ENCODE data around the gene TAP2. TPM values are rescaled to one million over a fixed set of nuclear protein-coding genes. Genes with fewer than 3 reads are reported as not detected.

TAP2 gene
- total and polyA plus RNA-seq, 2 of the 13 experiments (the other 11 are each of a cell fraction or from before 2014, with no cell fraction given): 10.3 to 17.6 TPM

GRCh38 chr6:32854376-32855178 lies 16.0 kb upstream of the TAP2 start (continued):
- TF ChIP-seq PRMT3 (CRISPR knock-in tag; IDR thresholded peaks at IDR 0.05; ENCODE audit: borderline replicate concordance, low read depth) (no peak), ZBTB8A (CRISPR knock-in tag; IDR thresholded peaks at IDR 0.05; ENCODE audit: borderline replicate concordance, low read depth) (no peak), ZNF180 (CRISPR knock-in tag; IDR thresholded peaks at IDR 0.05; ENCODE audit: borderline replicate concordance, low read depth) (no peak), POLR2G (IDR thresholded peaks at IDR 0.05; ENCODE audit: low read depth, low read length) (no peak)
- TF ChIP-seq, protein P1, sequence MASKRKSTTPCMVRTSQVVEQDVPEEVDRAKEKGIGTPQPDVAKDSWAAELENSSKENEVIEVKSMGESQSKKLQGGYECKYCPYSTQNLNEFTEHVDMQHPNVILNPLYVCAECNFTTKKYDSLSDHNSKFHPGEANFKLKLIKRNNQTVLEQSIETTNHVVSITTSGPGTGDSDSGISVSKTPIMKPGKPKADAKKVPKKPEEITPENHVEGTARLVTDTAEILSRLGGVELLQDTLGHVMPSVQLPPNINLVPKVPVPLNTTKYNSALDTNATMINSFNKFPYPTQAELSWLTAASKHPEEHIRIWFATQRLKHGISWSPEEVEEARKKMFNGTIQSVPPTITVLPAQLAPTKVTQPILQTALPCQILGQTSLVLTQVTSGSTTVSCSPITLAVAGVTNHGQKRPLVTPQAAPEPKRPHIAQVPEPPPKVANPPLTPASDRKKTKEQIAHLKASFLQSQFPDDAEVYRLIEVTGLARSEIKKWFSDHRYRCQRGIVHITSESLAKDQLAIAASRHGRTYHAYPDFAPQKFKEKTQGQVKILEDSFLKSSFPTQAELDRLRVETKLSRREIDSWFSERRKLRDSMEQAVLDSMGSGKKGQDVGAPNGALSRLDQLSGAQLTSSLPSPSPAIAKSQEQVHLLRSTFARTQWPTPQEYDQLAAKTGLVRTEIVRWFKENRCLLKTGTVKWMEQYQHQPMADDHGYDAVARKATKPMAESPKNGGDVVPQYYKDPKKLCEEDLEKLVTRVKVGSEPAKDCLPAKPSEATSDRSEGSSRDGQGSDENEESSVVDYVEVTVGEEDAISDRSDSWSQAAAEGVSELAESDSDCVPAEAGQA (IDR thresholded peaks at IDR 0.05; ENCODE audit: low read depth): no peak
- TF ChIP-seq, protein P1 (CRISPR knock-in tag; IDR thresholded peaks at IDR 0.05; ENCODE audit: borderline replicate concordance): no peak
- TF ChIP-seq, protein P2, sequence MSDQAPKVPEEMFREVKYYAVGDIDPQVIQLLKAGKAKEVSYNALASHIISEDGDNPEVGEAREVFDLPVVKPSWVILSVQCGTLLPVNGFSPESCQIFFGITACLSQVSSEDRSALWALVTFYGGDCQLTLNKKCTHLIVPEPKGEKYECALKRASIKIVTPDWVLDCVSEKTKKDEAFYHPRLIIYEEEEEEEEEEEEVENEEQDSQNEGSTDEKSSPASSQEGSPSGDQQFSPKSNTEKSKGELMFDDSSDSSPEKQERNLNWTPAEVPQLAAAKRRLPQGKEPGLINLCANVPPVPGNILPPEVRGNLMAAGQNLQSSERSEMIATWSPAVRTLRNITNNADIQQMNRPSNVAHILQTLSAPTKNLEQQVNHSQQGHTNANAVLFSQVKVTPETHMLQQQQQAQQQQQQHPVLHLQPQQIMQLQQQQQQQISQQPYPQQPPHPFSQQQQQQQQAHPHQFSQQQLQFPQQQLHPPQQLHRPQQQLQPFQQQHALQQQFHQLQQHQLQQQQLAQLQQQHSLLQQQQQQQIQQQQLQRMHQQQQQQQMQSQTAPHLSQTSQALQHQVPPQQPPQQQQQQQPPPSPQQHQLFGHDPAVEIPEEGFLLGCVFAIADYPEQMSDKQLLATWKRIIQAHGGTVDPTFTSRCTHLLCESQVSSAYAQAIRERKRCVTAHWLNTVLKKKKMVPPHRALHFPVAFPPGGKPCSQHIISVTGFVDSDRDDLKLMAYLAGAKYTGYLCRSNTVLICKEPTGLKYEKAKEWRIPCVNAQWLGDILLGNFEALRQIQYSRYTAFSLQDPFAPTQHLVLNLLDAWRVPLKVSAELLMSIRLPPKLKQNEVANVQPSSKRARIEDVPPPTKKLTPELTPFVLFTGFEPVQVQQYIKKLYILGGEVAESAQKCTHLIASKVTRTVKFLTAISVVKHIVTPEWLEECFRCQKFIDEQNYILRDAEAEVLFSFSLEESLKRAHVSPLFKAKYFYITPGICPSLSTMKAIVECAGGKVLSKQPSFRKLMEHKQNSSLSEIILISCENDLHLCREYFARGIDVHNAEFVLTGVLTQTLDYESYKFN (CRISPR knock-in tag; conservative IDR thresholded peaks at IDR 0.05): no peak
- TF ChIP-seq, protein P3, sequence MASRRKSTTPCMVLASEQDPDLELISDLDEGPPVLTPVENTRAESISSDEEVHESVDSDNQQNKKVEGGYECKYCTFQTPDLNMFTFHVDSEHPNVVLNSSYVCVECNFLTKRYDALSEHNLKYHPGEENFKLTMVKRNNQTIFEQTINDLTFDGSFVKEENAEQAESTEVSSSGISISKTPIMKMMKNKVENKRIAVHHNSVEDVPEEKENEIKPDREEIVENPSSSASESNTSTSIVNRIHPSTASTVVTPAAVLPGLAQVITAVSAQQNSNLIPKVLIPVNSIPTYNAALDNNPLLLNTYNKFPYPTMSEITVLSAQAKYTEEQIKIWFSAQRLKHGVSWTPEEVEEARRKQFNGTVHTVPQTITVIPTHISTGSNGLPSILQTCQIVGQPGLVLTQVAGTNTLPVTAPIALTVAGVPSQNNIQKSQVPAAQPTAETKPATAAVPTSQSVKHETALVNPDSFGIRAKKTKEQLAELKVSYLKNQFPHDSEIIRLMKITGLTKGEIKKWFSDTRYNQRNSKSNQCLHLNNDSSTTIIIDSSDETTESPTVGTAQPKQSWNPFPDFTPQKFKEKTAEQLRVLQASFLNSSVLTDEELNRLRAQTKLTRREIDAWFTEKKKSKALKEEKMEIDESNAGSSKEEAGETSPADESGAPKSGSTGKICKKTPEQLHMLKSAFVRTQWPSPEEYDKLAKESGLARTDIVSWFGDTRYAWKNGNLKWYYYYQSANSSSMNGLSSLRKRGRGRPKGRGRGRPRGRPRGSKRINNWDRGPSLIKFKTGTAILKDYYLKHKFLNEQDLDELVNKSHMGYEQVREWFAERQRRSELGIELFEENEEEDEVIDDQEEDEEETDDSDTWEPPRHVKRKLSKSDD (CRISPR knock-in tag; IDR thresholded peaks at IDR 0.05; ENCODE audit: low read depth): no peak
- TF ChIP-seq, protein P4, sequence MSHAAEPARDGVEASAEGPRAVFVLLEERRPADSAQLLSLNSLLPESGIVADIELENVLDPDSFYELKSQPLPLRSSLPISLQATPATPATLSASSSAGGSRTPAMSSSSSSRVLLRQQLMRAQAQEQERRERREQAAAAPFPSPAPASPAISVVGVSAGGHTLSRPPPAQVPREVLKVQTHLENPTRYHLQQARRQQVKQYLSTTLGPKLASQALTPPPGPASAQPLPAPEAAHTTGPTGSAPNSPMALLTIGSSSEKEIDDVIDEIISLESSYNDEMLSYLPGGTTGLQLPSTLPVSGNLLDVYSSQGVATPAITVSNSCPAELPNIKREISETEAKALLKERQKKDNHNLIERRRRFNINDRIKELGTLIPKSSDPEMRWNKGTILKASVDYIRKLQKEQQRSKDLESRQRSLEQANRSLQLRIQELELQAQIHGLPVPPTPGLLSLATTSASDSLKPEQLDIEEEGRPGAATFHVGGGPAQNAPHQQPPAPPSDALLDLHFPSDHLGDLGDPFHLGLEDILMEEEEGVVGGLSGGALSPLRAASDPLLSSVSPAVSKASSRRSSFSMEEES (CRISPR knock-in tag; IDR thresholded peaks at IDR 0.05): no peak
- TF ChIP-seq, protein P5, sequence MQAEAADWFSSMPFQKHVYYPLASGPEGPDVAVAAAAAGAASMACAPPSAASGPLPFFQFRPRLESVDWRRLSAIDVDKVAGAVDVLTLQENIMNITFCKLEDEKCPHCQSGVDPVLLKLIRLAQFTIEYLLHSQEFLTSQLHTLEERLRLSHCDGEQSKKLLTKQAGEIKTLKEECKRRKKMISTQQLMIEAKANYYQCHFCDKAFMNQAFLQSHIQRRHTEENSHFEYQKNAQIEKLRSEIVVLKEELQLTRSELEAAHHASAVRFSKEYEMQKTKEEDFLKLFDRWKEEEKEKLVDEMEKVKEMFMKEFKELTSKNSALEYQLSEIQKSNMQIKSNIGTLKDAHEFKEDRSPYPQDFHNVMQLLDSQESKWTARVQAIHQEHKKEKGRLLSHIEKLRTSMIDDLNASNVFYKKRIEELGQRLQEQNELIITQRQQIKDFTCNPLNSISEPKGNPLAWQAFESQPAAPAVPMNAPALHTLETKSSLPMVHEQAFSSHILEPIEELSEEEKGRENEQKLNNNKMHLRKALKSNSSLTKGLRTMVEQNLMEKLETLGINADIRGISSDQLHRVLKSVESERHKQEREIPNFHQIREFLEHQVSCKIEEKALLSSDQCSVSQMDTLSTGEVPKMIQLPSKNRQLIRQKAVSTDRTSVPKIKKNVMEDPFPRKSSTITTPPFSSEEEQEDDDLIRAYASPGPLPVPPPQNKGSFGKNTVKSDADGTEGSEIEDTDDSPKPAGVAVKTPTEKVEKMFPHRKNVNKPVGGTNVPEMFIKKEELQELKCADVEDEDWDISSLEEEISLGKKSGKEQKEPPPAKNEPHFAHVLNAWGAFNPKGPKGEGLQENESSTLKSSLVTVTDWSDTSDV (CRISPR knock-in tag; IDR thresholded peaks at IDR 0.05): no peak
